Left cardiac atrium (tissue), 4 donors: Measurements from ENCODE around the gene NDUFB10. TPM values are rescaled to one million over a fixed set of nuclear protein-coding genes. Genes with fewer than 3 reads are reported as not detected.
A peak's percentile ranks its signal among the peaks of the same experiment; 100 is the strongest.

Experiments
- ATAC-seq, 2 donors: fragments of 200-7000 bp; cut with Tn5 transposase; one replicate each; pipeline ENCODE4 v1.9.1; 2020; ENCODE audit warnings: mild to moderate bottlenecking in 2 of 2, moderate library complexity in 2 of 2
- DNase-seq: peaks from one replicate; pipeline ENCODE4 v3.0.0-alpha.2; 2020
- intact Hi-C, 2 donors: fragments of 100-400 bp; cut with DNase I; formaldehyde crosslinking; loops; one replicate each; pipeline versions ENCODE4 v1.14.1 to v1.15.1; 2022 to 2023
- total RNA-seq, 2 donors: library from RNA; stranded (reverse); fragmentation: NEBNext Ultra II Directional; extraction: Animal tissue kit (Norgen Biotek cat#: 25700); gene quantifications; one replicate each; pipeline ENCODE4 v1.2.1, GENCODE V29; 2021
- donor health status: DM: no; HTN: yes; CAD: no.
- donor health status: DM: no; HTN: yes; CAD: no; lungs with severe emphysema.
- donor health status: DM: yes; HTN: yes; CAD: no.
- donor health status: Dilated cardiomyopathy.

The NDUFB10 gene
- total RNA-seq, 2 donors from 2014 or later: 411 to 435 TPM

DNA sequence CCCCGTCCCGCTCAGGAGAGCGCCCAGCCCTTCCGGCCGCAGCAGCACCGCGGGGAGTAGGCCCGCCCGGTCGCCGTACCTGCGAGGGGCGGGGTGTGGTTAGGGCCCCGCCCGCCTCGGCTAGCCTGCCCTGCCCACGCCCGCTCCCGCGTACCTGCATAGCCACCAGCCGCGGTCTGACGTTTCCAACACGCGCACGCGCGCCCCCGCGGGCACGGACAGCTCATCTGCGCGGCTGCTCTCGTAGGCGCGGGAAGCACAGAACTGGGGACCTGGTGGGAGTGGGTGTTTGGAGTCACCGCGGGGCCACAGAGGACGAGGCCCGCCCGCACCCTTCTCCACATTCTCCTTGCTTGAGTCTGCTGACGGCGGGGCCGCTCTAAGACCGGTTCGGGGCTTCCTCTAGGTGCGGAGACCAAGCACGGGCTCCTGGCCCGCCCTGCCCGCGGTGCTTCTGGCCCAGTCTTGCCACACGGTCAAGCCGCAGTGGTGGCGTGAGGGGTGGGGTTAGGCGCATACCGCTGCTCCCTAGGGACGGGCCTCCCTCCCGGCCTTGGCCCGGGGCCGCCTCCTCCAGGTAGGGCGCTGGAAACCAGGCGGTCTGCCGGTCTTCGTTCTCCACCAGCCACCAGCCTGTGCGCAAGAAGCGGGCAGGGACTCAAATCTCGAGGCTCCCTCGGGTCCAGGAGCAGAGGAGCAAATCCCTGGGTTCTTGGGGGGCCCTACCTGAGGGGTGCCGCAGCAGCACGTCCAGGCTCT is 20.1 kb downstream of the NDUFB10 start:
- intact Hi-C loops: no loop called here
- DNase-seq: no peak
- ATAC-seq: peak in 1 of 2 donors; percentile 4

GRCh38 chr16:1980030-1980769 is 20.9 kb downstream of the NDUFB10 start:
- no peak for ATAC-seq
- intact Hi-C loops: no loop called here
- no peak for DNase-seq

GRCh38 chr16:1980770-1981087 is 21.4 kb downstream of the NDUFB10 start:
- ATAC-seq (no peak), DNase-seq (no peak)
- intact Hi-C loops: no loop called here

DNA sequence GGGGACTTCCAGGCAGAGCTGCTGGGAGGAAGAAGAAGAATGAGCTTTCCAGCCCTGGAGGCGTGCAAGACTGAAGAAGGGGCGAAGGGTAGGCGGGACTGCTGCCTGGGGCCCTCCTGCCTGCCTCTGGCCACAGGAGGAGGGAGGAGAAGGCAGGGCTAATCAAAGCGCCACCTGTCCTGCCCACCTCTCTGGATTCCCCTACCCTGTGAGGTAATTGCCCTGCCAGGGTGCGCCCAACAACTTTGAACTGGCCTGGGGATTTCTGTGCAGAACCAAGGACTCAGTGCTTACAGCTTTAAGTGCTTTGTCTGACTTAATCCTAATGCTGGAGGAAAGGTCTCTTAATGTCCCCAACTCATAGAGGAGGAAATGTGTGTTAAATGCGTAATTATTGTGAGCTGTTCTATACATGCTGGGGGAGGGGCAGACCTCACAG is 22.1 kb downstream of the NDUFB10 start, which contains the start of gene NOXO1:
Gene NOXO1 (minus strand): TSS at position 72 of the 439 bp plus-strand sequence. CDS start 290 bp downstream, outside the sequence.
- ATAC-seq (no peak), DNase-seq (no peak)
- intact Hi-C loops: no loop called here

GRCh38 chr16:1982013-1982433 is 22.7 kb downstream of the NDUFB10 start:
- intact Hi-C loops: no loop called here
- DNase-seq (no peak), ATAC-seq (no peak)

DNA sequence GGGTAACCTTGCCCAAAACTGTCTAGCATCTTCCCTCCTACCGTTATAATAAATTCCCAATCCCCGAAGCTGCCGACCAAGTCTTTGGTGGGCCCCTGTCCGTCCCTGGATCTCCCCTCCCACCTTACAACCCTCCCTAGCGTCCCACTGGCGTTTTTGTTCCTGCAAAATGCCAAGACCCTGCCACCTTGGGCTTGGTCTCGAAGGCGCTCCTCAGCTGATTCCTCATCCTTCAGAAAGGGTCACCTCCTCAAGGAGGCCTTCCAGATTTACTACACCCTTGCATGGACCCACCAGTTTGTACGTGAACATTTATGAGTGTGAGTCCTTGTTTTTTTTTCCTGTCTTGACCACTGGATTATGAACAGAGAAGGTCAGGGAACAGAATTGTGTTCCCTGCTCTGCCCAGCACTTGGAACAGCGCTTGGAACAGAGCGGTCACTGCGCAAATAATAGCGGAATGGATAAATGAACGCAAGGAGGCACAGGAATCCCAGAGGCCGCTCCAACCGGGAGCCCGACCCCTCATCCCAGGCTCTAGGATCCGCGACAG is 23.7 kb downstream of the NDUFB10 start:
- ATAC-seq (no peak), DNase-seq (no peak)
- intact Hi-C loops: no loop called here

GRCh38 chr16:1983544-1984346 is 24.4 kb downstream of the NDUFB10 start, which contains the start of gene GFER:
TSS of gene GFER (plus strand) at chr16:1984193. CDS start at chr16:1984219, 26 bp downstream.
- DNase-seq: peak; percentile 91
- ATAC-seq: peak; percentile 96
- intact Hi-C loops: no loop called here

DNA sequence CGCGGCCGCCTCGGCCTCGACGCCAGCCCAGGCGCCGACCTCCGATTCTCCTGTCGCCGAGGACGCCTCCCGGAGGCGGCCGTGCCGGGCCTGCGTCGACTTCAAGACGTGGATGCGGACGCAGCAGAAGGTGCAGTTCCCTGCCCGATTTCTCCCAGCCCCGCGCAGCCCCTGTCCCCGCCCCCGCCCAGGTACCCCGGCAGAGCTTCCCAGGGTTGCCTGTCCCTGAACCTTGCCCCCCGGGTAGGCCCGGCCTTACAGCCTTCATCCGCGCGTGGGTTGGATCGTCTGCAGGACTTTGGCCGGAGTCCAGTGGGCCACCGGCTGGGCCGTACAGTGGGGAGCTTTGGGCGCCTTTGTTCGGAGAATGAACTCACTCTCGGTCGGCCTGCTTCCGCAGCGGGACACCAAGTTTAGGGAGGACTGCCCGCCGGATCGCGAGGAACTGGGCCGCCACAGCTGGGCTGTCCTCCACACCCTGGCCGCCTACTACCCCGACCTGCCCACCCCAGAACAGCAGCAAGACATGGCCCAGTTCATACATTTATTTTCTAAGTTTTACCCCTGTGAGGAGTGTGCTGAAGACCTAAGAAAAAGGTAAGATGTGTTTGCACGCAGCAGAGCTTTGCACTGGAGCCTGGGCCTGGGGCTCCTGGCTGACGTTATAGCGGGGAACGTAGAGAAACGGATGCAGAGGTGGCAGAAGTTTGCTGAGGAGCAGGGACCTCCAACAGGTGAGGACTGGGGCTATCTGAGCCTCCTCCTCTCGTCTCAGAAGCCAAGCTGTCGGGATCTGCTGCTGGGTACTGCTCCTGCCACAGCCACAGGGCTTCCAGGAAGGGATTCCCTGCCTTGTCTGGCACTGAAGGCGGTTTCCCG is 25.2 kb downstream of the NDUFB10 start:
- intact Hi-C loops: no loop called here
- DNase-seq (no peak), ATAC-seq (peak; percentile 6 to 14)

GRCh38 chr16:1985466-1986150 is 26.3 kb downstream of the NDUFB10 start:
- DNase-seq: no peak
- intact Hi-C loops: no loop called here
- ATAC-seq: no peak

DNA sequence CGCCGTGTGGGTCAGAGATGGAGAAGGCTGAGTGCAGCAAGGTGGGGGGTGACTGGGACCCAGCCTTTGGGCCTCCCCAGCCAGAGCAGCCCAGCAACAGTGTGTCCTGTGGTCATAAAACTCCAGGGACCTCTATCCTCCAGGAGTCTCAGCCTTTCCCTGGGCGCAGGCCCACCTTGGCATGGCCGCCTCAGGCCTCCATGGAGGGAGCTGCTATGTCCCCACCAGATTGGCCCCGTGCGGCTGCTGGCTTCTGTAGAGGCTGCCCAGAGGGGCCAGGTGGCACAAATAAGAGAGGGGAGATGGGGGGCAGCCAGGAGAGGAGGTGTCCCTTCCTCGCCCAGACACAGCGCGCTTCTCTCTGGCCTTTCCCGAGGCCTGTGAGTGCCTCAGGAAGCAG is 27.9 kb downstream of the NDUFB10 start:
- ATAC-seq (no peak), DNase-seq (no peak)
- intact Hi-C loops: no loop called here

- ATAC-seq (no peak), DNase-seq (no peak)
- intact Hi-C loops: no loop called here
These were observed 30.1 kb downstream of the NDUFB10 start, which contains the start of gene SYNGR3 for GRCh38 chr16:1989209-1990100. TSS of gene SYNGR3 (plus strand) at chr16:1989970. CDS start at chr16:1990103, 133 bp downstream.

DNA sequence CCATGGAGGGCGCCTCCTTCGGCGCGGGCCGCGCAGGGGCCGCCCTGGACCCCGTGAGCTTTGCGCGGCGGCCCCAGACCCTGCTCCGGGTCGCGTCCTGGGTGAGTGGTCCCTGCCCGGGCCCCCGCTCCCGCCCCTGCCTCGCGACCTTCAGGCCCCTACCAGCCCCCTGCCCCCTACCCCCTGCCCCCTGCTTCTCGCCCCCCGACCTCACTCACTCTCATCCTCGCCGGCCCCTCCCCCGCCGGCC is 30.7 kb downstream of the NDUFB10 start:
- no peak for DNase-seq
- no peak for ATAC-seq
- intact Hi-C loops: no loop called here

DNA sequence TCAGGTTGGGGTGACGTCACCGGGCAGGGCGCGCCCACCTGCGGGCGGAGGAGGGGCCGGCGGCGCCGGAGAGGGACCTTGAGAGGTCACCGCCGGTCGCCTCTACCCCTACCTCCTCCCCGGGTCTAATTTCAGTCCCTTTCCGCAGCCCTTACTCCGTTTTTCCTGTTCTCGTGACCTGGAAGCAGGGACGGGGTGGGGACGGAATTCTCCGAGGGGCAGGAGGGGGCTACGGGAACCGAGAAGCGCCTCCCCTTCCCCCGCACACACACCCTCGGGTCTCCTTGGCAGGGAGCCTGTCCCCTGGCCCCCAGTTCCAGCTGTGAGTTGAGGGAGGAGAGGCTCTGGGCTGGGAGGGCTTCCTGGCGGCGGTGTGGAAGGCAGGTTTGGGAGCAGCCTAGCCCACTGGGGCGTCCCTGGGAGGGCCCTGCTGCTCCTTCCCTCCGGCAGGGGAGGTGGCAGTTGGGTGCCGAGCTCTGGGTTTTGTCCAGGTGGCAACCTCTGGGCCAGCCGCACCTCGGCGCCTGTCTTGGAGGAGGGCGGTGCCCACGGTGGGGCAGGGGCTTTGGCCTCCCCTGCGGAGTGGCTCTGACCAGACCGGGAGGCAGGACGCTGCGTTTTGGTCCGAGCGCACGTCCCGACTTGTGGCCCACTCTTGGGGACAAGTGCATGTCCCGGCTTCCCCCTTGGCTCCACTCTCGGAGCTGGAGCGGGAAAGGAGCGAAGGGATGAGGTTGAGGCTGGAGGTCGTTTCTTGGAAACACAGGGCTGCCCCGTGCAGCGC is 31.2 kb downstream of the NDUFB10 start:
- DNase-seq (no peak), ATAC-seq (no peak)

GRCh38 chr16:1991135-1991551 is 31.8 kb downstream of the NDUFB10 start:
- intact Hi-C loops: no loop called here
- DNase-seq (no peak), ATAC-seq (peak in 1 of 2 donors; percentile 3)

More for the DNA sequence above, 31.2 kb downstream of the NDUFB10 start:
- intact Hi-C loops: no loop called here

DNA sequence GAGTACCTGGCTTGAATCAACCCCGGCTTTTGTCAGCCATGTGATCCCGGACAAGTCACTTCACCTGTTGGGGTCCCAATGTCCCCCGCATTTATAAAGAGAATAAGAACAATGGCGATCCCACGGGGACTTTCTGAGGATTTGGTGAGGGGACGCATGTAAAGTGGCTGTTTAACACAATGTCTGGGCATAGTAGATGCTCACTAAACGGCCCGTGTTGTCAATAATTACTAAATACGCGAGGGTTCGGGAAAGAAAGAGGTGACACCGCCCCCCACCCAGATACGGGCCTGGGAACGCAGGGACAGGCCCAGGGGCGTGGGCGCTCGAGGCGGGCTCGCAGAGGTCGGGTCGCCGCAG is 32.2 kb downstream of the NDUFB10 start:
- intact Hi-C loops: no loop called here
- ATAC-seq: no peak
- DNase-seq: no peak

- peak; percentile 97 for DNase-seq
- intact Hi-C loops: no loop called here
- ATAC-seq: peak; percentile 90 to 93
These were observed 32.8 kb downstream of the NDUFB10 start for GRCh38 chr16:1991948-1992703.
